NCI-H2029 (cell line): ENCODE data around the gene TRIM4.

Experiments
- DNase-seq: peaks from one replicate; lab custom pipeline; 2025; lab: John Stamatoyannopoulos, UW

TRIM4 gene

DNA sequence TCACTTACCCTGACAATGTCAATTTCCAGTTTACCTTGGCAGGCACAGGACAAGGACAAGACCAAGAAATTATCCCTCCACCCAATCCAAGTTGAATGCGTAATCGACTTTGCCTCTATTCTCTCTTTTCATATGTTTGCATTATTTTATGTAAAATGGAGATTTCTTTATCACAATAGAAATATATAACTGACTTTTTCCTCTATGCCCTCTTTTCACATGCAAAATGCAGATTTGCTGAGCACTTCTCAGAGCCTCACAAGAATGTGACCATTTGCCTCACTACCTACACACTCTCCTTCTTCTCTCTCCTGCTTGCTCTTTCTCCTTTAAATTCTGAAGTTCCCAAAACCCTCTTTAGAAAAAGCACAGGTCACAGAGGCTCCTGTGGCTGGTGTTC, 76.4 kb downstream of the TRIM4 start:
- no peak for DNase-seq
